Fibroblast of the aortic adventitia (primary cell): Measurements from ENCODE around the gene GDF7. TPM values are rescaled to one million over a fixed set of nuclear protein-coding genes. Genes with fewer than 3 reads are reported as not detected.

ENCODE experiments used
- DNase-seq: peaks from one replicate; pipeline ENCODE4 v3.0.0-alpha.2; 2010; ENCODE audit warnings: low read depth
- H3K4me3 ChIP-seq: 2 replicates; pipeline ENCODE4 v1.5.1; 2011; ENCODE audit warnings: low read depth, mild to moderate bottlenecking, control low read depth, low read length, moderate library complexity
- total RNA-seq: library from RNA; depleted of rRNA; stranded (reverse); fragments of >200 nt; gene quantifications from 2 replicates; pipeline ENCODE4 v1.2.3, GENCODE V29; 2012; ENCODE audit warnings: low replicate concordance
- TF ChIP-seq, protein P1 (sequence below): IDR thresholded peaks from 2 replicates; pipeline ENCODE4 v1.5.1; 2011; ENCODE audit warnings: mild to moderate bottlenecking, low read length, control low read depth, inconsistent platforms; ENCODE audit not compliant: insufficient read depth

Gene GDF7
- total RNA-seq, 1 donor = under 0.01 TPM

DNA sequence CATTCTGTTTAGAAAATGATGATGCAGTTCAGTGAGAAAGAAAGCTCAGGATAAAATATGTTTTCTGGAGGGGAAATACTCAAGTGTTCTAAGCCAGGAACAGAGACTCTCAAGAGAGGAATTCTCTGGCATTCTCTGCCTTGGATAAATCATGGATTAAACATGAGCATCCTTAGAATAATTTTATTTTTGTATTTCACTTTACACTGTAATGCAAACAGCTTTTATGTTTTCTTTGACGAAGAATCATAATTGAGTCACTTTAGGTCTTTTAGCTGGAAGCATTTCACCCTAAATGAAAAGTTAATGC, 11.1 kb downstream of the GDF7 start:
- TF ChIP-seq, protein P1, sequence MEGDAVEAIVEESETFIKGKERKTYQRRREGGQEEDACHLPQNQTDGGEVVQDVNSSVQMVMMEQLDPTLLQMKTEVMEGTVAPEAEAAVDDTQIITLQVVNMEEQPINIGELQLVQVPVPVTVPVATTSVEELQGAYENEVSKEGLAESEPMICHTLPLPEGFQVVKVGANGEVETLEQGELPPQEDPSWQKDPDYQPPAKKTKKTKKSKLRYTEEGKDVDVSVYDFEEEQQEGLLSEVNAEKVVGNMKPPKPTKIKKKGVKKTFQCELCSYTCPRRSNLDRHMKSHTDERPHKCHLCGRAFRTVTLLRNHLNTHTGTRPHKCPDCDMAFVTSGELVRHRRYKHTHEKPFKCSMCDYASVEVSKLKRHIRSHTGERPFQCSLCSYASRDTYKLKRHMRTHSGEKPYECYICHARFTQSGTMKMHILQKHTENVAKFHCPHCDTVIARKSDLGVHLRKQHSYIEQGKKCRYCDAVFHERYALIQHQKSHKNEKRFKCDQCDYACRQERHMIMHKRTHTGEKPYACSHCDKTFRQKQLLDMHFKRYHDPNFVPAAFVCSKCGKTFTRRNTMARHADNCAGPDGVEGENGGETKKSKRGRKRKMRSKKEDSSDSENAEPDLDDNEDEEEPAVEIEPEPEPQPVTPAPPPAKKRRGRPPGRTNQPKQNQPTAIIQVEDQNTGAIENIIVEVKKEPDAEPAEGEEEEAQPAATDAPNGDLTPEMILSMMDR = no peak
- DNase-seq = no peak
- H3K4me3 ChIP-seq = no peak overlapping the region

DNA sequence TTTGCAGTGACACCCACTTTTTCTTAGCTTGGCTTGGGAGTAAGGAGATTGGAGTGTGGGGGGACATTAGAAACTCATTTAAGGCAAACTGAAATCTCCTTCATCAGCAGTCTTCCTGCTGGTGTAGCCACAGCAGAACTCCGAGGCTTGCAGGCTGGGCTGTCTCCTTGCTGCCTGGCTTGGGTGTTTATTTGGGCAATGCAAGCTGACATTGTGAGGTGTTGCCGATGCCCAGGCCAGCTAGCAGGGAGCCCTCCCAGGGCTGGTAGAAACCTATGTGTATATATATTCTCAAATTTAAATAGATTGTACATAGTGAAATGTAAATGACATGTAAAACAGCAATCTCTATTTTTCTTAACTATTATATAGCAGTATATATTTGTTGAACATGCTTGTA, 11.8 kb downstream of the GDF7 start:
- H3K4me3 ChIP-seq = no peak overlapping the region
- TF ChIP-seq, protein P1 = no peak
- no peak for DNase-seq

DNA sequence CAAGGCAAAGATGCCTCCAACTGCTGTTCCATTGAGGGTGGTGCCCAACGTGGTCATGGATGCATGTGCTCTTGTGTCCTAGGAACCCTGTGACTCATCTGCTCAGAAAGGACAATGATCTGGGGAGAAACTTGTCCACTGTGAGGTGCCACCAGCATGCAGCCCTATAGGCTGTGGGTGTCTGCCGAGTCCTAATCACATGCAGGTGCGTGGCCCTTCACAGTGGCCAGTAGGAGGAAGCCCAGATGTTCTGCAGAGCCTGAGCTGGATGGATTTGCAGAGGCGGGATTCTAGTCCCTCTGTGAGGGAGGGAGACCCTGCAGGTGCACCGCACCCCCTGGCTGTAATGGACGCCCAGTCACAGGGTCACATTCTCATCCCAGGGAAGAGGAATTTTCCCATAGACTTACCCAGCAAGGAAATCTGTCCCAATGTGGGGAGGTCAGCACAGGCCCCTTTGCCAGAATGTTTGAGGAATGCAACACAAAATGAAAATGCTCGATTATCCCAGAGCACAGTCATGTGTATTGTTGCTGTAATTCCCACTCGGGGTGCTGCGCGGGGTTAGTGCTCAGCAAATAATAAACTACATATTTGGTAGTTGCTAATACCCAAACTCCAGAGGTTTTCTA, 13.9 kb downstream of the GDF7 start:
- DNase-seq = no peak
- TF ChIP-seq, protein P1 = no peak
- H3K4me3 ChIP-seq = no peak overlapping the region

DNA sequence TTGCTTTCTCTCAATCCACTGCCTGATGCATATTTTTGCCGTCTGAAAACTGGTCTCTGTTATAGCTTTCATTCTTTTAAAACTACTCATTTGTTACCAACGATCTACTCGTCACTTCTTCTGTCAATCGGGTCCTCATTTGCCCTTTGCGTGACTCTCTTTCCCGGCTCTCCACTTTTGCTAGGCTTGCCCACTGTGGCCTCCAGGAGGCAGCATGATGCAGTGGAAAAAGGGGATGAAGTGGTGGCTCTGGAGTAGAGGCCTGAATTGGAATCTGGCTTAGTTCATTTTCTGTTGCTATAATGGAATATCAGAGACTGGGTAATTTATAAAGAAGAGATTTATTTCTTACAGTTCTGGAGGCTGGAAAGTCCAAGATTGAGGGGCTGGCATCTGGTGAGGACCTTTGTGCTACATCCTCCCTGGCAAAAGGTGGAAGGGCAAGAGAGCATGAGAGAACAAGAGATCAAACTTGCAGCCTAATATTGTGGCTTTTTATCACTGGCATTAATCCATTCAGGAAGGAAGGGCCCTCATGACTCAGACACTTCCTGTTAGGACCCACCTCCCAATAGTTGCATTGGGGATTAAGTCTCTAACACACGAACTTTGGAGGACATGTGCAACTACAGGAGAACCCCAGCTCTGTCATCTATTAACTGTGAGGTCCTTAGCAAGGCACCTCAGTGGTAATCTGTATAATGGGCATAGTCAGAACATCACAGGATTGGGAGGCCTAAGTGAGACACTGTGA, 15.4 kb downstream of the GDF7 start:
- TF ChIP-seq, protein P1 = peak; percentile 41
- DNase-seq = no peak
- no peak overlapping the region for H3K4me3 ChIP-seq

DNA sequence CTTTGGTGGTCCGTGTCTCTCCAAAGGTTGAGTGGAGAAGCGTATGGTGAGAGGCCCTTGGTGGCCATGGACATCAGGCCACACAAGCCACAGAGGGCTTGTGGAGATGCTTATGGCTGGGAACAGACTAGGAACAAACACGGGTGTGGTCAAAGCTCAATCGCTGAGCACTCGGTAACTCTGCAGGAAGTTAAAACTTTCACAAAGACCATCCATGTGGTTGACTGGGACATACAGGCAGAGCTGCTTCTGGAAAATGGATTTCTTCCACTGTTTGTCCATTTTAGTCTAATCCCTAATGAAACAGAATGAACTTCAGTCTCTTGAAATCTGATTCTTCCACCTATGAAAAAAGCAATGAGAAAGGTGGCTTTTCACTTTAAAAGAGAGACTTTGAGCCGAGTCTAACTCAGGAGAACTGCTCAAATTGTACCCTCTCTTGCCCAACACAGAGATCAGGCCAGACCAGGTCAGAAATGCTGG, 17.7 kb downstream of the GDF7 start:
- TF ChIP-seq, protein P1 = no peak
- DNase-seq = no peak
- H3K4me3 ChIP-seq = no peak overlapping the region

DNA sequence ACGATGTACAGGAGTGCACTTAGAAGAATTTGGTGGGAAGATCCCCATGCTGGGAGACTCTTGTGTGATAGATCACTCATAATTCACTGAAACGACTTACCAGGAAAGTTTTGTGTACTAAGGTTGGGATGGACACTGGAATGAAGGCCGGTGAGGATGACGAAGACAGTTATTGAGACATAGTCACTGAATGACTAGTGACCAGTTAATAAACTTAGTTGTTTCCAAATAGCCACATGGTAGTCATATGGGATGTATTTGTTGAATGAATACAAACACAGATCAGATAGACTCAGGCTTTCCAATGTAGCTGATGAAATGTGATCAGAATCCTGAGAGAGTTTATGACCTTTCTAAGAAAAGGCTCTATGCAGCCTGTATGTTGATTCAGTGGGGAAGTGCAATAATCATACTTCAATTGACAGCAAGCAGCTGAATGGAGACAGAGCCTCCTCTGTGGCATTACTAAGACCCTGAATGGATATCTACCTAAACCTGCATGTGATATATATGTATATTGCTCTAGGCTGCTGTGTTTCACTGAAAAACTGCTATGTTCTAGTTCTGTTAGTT, 20.4 kb downstream of the GDF7 start:
- no peak overlapping the region for H3K4me3 ChIP-seq
- TF ChIP-seq, protein P1 = no peak
- no peak for DNase-seq
